ENCODE data around the gene ASPSCR1. TPM values are rescaled to one million over a fixed set of nuclear protein-coding genes. Genes with fewer than 3 reads are reported as not detected.

Gene ASPSCR1
- total and polyA plus RNA-seq, 2 of the 13 experiments (the other 11 are each of a cell fraction or from before 2014, with no cell fraction given), result 274 to 314 TPM

DNA sequence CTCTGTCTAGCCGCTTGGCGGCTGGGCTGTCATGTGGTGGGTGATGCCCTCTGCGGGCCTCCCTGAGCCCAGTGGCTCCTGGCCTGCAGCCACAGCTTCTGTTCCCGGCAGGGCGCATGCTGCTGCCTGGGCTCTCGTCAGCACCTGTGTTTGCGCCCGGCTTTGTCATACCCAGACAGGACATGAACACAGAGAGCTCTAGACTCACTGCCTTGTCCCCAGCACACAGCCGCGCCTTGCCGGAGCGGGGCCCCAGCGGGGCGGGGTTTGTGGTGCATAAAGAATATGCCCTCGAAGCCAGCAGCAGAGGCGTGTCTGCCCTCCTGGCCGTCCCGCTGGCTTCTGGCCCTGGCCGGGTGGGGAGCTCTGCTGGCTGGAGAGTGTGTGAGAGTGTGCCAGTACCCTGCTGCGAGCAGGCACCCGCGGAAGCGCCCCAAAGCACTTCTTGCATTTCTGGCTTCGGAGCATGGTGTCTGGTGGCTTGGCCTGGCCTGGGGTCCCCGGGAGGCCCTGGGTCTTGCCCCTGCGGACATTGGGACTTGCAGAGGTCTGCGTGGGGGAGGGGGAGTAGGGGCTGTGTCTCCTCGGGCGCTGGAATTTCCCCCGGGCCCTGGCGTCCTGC is 14.4 kb downstream of the ASPSCR1 start (continued):
- TF ChIP-seq, protein P1, sequence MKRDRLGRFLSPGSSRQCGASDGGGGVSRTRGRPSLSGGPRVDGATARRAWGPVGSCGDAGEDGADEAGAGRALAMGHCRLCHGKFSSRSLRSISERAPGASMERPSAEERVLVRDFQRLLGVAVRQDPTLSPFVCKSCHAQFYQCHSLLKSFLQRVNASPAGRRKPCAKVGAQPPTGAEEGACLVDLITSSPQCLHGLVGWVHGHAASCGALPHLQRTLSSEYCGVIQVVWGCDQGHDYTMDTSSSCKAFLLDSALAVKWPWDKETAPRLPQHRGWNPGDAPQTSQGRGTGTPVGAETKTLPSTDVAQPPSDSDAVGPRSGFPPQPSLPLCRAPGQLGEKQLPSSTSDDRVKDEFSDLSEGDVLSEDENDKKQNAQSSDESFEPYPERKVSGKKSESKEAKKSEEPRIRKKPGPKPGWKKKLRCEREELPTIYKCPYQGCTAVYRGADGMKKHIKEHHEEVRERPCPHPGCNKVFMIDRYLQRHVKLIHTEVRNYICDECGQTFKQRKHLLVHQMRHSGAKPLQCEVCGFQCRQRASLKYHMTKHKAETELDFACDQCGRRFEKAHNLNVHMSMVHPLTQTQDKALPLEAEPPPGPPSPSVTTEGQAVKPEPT (CRISPR knock-in tag; IDR thresholded peaks at IDR 0.05; ENCODE audit: low read depth), result peak; percentile 97
- TF ChIP-seq, protein P2, sequence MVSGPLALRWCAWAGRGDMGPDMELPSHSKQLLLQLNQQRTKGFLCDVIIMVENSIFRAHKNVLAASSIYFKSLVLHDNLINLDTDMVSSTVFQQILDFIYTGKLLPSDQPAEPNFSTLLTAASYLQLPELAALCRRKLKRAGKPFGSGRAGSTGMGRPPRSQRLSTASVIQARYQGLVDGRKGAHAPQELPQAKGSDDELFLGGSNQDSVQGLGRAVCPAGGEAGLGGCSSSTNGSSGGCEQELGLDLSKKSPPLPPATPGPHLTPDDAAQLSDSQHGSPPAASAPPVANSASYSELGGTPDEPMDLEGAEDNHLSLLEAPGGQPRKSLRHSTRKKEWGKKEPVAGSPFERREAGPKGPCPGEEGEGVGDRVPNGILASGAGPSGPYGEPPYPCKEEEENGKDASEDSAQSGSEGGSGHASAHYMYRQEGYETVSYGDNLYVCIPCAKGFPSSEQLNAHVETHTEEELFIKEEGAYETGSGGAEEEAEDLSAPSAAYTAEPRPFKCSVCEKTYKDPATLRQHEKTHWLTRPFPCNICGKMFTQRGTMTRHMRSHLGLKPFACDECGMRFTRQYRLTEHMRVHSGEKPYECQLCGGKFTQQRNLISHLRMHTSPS (CRISPR knock-in tag; IDR thresholded peaks at IDR 0.05; ENCODE audit: low read depth), result peak; percentile 96
- TF ChIP-seq, protein P3, sequence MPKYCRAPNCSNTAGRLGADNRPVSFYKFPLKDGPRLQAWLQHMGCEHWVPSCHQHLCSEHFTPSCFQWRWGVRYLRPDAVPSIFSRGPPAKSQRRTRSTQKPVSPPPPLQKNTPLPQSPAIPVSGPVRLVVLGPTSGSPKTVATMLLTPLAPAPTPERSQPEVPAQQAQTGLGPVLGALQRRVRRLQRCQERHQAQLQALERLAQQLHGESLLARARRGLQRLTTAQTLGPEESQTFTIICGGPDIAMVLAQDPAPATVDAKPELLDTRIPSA (CRISPR knock-in tag; IDR thresholded peaks at IDR 0.05; ENCODE audit: borderline replicate concordance), result peak; percentile 71; the same call in 1 of the 2 replicates
- peak; percentile 40; the same call in 1 of the 2 replicates for TF ChIP-seq SMC3 (IDR thresholded peaks at IDR 0.05; ENCODE audit: low read length)
- TF ChIP-seq ZNF547 (CRISPR knock-in tag; IDR thresholded peaks at IDR 0.05), result peak; percentile 96
- TF ChIP-seq RBM22 (optimal IDR thresholded peaks at IDR 0.05; ENCODE audit: low read length), result no peak
- TF ChIP-seq, protein P4, sequence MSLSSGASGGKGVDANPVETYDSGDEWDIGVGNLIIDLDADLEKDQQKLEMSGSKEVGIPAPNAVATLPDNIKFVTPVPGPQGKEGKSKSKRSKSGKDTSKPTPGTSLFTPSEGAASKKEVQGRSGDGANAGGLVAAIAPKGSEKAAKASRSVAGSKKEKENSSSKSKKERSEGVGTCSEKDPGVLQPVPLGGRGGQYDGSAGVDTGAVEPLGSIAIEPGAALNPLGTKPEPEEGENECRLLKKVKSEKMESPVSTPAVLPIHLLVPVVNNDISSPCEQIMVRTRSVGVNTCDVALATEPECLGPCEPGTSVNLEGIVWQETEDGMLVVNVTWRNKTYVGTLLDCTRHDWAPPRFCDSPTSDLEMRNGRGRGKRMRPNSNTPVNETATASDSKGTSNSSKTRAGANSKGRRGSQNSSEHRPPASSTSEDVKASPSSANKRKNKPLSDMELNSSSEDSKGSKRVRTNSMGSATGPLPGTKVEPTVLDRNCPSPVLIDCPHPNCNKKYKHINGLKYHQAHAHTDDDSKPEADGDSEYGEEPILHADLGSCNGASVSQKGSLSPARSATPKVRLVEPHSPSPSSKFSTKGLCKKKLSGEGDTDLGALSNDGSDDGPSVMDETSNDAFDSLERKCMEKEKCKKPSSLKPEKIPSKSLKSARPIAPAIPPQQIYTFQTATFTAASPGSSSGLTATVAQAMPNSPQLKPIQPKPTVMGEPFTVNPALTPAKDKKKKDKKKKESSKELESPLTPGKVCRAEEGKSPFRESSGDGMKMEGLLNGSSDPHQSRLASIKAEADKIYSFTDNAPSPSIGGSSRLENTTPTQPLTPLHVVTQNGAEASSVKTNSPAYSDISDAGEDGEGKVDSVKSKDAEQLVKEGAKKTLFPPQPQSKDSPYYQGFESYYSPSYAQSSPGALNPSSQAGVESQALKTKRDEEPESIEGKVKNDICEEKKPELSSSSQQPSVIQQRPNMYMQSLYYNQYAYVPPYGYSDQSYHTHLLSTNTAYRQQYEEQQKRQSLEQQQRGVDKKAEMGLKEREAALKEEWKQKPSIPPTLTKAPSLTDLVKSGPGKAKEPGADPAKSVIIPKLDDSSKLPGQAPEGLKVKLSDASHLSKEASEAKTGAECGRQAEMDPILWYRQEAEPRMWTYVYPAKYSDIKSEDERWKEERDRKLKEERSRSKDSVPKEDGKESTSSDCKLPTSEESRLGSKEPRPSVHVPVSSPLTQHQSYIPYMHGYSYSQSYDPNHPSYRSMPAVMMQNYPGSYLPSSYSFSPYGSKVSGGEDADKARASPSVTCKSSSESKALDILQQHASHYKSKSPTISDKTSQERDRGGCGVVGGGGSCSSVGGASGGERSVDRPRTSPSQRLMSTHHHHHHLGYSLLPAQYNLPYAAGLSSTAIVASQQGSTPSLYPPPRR (CRISPR knock-in tag; IDR thresholded peaks at IDR 0.05; ENCODE audit: borderline replicate concordance), result peak; percentile 80
- TF ChIP-seq HES4 (CRISPR knock-in tag; IDR thresholded peaks at IDR 0.05; ENCODE audit: borderline replicate concordance), result no peak; the same call in 1 of the 2 replicates
- no peak for TF ChIP-seq MBD4 (IDR thresholded peaks at IDR 0.05; ENCODE audit: borderline replicate concordance, low read length)
- TF ChIP-seq ZC3H13 (CRISPR knock-in tag; IDR thresholded peaks at IDR 0.05), result no peak; the same call in 1 of the 2 replicates
- peak; percentile 78; the same call in 1 of the 2 replicates for TF ChIP-seq HDAC6 (IDR thresholded peaks at IDR 0.05; ENCODE audit: low read depth, low read length)
- TF ChIP-seq SKI (IDR thresholded peaks at IDR 0.05; ENCODE audit: partially characterized antibody), result peak; percentile 99
- TF ChIP-seq ASH2L (IDR thresholded peaks at IDR 0.05; ENCODE audit: insufficient read length, low read depth, low read length), result peak; percentile 74
- TF ChIP-seq GLI4 (CRISPR knock-in tag; IDR thresholded peaks at IDR 0.05; ENCODE audit: borderline replicate concordance), result peak; percentile 81
- TF ChIP-seq, protein P5, sequence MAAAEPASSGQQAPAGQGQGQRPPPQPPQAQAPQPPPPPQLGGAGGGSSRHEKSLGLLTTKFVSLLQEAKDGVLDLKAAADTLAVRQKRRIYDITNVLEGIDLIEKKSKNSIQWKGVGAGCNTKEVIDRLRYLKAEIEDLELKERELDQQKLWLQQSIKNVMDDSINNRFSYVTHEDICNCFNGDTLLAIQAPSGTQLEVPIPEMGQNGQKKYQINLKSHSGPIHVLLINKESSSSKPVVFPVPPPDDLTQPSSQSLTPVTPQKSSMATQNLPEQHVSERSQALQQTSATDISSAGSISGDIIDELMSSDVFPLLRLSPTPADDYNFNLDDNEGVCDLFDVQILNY (CRISPR knock-in tag; conservative IDR thresholded peaks at IDR 0.05), result no peak; the same call in none of the 2 replicates
- no peak for TF ChIP-seq ZNF775 (CRISPR knock-in tag; IDR thresholded peaks at IDR 0.05; ENCODE audit: borderline replicate concordance)
- TF ChIP-seq, protein P6, sequence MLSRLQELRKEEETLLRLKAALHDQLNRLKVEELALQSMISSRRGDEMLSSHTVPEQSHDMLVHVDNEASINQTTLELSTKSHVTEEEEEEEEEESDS (CRISPR knock-in tag; IDR thresholded peaks at IDR 0.05; ENCODE audit: borderline replicate concordance), result peak; percentile 93
- peak; percentile 93 for TF ChIP-seq MED8 (CRISPR knock-in tag; IDR thresholded peaks at IDR 0.05; ENCODE audit: insufficient replicate concordance)
